Hematopoietic multipotent progenitor cell treated with erythropoietin and hydrocortisone succinate and interleukin-3 and kit ligand, for 4 days (in vitro differentiated cells): Measurements from ENCODE around the gene TLE7.
A peak's percentile ranks its signal among the peaks of the same experiment; 100 is the strongest.

Source experiments
- DNase-seq: peaks from one replicate; pipeline ENCODE4 v3.0.0-alpha.2; 2015

Gene TLE7

GRCh38 chr16:71410146-71410545, 31.7 kb downstream of the TLE7 start:
- no peak for DNase-seq

GRCh38 chr16:71409011-71409775, 32.7 kb downstream of the TLE7 start:
- no peak for DNase-seq

- DNase-seq = no peak
Observed at GRCh38 chr16:71408536-71408935, 33.3 kb downstream of the TLE7 start.

GRCh38 chr16:71407731-71408130, 34.1 kb downstream of the TLE7 start:
- peak; percentile 78 for DNase-seq

GRCh38 chr16:71406724-71407123, 35.1 kb downstream of the TLE7 start:
- DNase-seq = peak; percentile 25

GRCh38 chr16:71406316-71406715, 35.5 kb downstream of the TLE7 start:
- DNase-seq = no peak

GRCh38 chr16:71404364-71404763, 37.5 kb downstream of the TLE7 start:
- no peak for DNase-seq

- no peak for DNase-seq
Observed at GRCh38 chr16:71402674-71403073, 39.2 kb downstream of the TLE7 start.

- DNase-seq = no peak
Observed at GRCh38 chr16:71402007-71402406, 39.8 kb downstream of the TLE7 start.

- no peak for DNase-seq
Observed at GRCh38 chr16:71399801-71400563, 41.9 kb downstream of the TLE7 start.

GRCh38 chr16:71396594-71396993, 45.3 kb downstream of the TLE7 start:
- DNase-seq = no peak

GRCh38 chr16:71389330-71389729, 52.5 kb downstream of the TLE7 start:
- no peak for DNase-seq

GRCh38 chr16:71387045-71387871, 54.6 kb downstream of the TLE7 start:
- peak; percentile 16 for DNase-seq

GRCh38 chr16:71384073-71384724, 57.7 kb downstream of the TLE7 start:
- peak; percentile 10 for DNase-seq

- DNase-seq = peak; percentile 34
Observed at GRCh38 chr16:71383054-71383773, 58.6 kb downstream of the TLE7 start.

GRCh38 chr16:71380831-71381230, 61.0 kb downstream of the TLE7 start:
- DNase-seq = no peak
